Activated CD8-positive, alpha-beta memory T cell treated with anti-CD3 and anti-CD28 coated beads for 4 hours (primary cell): ENCODE measurements around the gene FOSL1.
A peak's percentile ranks its signal among the peaks of the same experiment; 100 is the strongest.

Experiments used
- DNase-seq, 2 donors: peaks; one replicate each; pipeline ENCODE4 v3.0.0-alpha.2; 2020; ENCODE audit warnings: low read depth in 2 of 2

Gene FOSL1

DNA sequence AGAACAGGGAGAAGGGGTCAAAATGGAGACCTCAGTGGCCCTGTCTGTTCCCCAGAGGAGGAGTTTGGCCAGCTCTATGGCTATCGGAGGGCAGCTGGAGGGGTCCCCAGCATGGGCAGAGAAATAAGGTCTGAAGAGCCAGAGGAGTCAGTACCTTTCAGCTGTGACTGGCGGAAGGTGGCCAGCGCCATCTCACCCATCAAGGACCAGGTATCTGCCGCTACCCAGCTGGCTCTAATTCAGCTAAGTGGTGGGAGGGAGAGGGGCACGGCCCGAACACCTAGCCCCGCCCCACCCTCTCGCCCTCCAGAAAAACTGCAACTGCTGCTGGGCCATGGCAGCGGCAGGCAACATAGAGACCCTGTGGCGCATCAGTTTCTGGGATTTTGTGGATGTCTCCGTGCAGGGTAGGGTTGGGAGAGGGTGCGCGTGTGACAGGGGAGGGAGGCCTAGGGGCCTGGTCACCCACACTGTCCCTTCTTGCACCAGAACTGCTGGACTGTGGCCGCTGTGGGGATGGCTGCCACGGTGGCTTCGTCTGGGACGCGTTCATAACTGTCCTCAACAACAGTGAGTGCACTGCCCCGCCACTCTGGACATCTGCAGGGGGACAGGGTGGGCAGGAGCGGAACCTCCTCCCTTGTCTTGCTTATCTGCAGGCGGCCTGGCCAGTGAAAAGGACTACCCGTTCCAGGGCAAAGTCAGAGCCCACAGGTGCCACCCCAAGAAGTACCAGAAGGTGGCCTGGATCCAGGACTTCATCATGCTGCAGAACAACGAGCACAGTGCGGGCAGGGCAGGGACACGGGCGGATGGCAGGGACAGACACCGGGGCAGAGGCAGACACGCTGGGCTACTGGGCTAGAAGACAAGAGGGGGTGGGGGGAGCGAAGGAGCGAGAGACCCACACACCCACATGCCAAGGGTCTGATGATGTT lies 17.8 kb downstream of the FOSL1 start:
- no peak for DNase-seq

DNA sequence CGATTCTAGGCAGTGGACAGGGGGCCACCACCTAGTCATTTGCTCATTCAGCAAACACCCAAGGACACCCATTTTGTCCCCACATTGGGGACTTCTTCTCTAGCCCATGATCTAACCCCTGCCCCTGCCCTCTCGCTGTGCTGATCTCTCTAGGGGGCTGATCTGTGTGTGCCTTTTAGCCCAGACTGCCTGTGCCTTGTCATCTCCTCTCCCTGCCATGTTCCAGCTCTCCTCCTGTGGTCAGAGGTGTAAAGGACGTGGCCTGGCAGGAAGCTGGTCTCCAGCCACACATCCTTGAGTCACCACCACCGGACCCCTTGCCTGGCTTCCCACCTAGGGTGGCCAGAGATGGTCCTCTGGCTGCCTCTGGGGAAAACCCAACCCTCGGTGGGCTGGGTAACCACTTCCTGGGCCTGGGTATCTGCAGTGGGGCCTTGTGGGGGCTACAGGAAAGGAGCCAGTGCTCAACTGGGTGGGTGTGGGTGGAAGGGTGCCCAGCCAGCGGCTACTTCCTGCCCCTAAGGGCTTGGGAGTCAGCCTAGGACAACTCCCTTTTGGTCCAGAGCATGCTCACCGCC lies 19.3 kb downstream of the FOSL1 start:
- DNase-seq, result no peak

DNA sequence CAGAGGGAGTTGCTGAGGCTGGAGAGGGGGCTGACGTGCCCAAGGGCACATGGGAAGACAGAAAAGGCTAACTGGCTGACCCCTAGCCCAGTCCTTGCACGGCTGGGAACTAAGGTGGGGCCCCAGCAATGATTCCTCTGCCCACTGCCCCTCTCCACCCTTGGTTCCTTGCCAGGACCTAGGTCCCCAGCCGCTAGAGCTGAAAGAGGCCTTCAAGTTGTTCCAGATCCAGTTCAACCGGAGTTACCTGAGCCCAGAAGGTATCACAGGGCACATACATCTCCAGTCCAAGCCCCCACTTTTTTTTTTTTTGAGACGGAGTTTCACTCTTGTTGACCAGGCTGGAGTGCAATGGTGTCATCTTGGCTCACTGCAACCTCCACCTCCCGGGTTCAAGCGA lies 20.2 kb downstream of the FOSL1 start:
- DNase-seq, result no peak

DNA sequence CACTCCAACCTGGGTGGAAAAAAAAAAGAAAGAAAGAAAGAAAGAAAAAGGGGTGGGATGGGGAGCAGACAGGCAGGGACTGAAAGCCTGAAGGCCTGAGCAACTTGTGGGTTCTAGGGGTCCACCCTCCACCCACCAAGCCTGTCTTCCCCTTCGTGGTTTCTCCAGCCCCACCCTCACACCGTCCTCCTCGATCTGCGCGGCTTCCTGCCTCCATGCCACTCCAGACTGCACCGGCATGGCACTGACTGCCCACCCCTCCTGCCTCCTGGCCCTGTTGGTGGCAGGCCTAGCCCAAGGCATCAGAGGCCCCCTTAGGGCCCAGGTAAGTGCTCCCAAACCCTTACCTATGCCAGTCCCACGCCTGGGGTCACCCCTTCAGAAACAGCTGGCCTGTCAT lies 20.6 kb downstream of the FOSL1 start, which contains the start of gene CTSW:
Gene CTSW, plus strand, starts transcription at position 221 of the 400 bp plus-strand sequence. Its CDS starts 18 bp downstream, at position 239.
- no peak for DNase-seq

DNA sequence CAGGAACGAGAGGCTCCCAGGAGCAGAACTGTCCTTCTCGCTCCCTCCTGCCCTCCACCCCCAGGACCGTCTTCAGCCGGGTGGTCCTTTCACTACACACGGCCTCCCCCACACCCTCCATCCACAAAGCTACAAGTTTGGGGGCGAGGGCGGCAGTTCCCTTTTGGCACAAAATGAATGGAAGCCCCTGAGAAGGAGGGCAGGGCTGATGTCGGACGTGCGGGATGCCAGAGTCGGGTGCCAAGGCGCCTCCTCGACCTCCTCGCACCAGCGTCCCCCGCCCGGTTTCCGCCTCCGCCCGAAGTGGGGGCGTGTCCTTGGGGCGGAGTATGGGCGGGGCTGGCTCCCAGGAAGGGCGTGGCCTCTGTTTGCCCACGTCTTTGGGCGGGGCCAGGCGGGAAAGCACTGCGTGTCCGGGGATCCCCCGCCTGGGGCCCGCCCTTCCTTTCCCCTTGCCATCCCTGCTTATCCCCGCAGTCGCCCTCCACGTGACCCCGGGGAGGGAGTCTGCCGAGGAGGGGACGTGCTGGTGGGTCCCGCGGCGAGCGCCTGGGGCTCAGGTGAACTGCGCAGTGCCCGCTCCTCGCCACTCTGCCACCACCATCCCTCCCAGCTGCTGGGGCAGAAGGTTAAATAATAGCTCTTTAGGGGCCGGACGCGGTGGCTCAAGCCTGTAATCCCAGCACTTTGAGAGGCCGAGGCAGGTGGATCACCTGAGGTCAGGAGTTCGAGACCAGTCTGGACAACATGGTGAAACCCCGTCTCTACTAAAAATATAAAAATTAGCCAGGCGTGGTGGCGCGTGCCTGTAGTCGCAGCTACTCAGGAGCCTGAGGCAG lies 26.7 kb downstream of the FOSL1 start:
- peak; percentile 87 to 93 for DNase-seq

DNA sequence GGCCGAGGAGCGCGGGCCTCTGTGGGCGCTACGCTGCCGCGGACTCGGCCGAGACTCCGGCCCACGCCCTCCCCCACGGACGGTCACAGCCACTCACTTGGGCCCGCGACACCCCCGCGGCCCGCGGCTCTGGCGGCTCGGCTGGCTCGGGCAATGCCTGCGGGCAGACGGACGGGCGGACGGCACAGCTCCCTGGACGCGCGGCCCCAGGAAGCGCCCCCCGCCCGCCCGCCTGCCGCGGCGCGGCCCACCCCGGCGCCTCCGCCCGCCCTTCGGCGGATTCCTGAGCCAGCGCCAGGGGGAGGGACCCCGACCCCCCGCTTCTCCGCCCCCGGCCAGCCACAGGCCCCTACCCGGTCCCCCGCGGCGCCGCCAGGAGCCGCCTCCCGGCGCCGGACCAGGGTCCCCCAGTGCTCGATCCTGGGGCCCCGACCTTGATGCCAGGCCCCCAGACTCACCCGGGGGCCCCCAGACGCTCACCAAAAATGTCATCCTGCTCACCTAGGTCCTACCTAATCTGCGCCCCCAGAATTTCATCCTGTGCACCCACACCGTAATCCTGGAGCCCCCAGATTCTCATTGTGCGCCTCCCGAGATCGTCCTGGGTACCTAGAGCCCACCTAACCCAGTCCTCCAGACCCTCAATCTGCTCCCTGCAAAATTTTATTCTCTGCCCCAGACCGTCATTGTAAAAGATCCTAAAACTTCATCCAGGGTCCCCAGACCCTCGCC lies 27.4 kb downstream of the FOSL1 start, which contains the start of gene EFEMP2:
Gene EFEMP2, minus strand, starts transcription at position 215 of the 732 bp plus-strand sequence. CDS start 446 bp downstream, outside the sequence.
- no peak for DNase-seq

DNA sequence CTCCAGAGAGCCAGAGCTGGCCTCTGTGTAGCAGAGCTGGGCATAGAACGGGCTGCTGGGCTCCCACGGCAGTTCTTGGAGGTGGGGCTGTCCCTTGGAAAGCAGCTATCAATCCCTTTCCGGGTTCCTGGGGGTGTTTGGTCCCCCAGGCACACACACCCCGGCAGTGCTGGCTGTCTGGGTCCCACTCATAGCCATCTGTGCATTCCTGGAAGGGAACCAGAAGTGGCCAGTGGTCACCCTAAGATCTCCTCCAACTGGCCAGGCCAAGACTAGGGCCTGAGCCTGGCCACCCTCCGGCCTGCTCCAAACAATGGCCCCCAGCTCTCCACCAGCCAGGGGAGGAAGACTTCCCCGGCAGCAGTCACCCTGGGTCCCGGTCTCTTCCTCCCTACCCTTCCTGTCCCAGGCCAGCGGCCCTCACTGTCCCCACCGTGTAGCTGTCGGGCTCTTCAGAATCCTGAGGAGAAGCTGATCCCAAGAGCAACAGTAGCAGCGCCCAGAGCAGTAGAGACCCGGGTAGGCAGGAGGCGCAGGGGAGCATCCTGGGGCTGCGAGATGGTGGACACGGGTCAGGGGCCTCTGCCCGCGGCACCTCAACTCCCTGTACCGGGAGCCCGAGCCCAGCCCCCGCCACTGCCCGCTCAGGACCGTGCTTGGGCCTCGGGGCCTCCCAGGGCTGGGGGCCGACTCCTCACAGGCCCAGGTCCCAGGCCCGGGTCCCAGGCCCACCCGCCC lies 28.2 kb downstream of the FOSL1 start:
- DNase-seq, result no peak

DNA sequence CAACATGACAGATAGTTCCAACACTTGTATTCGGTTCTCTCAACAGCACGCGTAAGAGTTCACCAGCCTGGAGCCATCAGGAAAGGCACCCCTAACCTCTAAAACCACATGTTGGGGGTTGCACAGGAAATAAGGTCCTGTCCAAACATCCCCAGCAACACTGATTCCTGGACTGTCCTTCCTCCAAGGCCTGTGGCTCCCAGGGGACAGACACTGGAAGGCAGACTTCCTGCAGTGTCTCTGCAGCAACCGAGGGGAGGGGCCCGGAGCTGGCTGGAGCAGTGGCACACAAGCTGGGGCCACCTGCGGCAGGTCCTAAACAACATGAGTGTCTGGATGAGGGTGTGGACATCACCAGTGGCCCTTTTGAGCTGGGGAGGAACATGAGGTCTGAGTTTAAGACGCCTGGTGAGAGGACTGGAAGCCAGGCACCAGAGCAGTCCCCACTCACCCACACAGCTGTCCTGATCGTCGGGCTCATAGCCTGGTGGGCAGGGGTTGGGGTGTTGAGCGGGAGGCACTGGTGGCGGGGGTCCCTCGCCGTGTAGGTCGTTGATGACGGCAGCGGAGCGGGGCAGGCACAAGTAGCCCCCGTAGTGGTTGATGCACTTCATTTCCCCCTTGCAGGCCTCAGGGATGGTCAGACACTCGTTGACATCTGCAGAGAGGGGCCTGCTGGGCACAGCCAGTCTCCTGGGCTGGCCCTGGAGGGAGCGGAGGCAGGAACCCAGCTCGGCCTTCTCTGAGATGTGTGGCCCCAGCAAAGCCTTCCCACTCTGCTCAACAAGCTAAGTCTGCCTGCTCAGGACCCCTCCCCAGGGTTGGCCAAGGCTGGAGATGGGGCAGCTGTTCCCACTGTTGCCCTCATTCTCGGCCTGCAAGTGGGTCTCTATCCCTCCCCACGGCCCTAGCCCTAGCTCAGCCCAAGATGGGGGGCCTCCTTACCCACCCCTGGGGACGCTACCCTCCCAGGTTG lies 29.2 kb downstream of the FOSL1 start:
- DNase-seq, result no peak

DNA sequence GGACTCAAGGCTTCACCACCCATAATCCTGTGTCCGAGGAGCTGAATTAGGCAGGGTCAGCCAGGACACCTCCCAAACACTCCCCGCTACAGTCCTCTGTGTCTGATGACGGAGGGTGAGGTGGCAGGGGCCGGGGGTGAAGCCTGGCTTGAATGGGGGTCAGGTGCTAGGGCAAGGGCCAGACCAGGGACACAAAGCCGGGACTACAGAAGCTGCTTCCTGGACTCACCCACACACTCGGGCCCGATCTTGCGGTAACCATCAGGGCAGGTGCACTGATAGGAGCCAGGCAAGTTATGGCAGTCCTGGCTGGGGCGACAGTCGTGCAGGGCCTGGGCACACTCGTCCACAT lies 29.9 kb downstream of the FOSL1 start:
- DNase-seq, result no peak

DNA sequence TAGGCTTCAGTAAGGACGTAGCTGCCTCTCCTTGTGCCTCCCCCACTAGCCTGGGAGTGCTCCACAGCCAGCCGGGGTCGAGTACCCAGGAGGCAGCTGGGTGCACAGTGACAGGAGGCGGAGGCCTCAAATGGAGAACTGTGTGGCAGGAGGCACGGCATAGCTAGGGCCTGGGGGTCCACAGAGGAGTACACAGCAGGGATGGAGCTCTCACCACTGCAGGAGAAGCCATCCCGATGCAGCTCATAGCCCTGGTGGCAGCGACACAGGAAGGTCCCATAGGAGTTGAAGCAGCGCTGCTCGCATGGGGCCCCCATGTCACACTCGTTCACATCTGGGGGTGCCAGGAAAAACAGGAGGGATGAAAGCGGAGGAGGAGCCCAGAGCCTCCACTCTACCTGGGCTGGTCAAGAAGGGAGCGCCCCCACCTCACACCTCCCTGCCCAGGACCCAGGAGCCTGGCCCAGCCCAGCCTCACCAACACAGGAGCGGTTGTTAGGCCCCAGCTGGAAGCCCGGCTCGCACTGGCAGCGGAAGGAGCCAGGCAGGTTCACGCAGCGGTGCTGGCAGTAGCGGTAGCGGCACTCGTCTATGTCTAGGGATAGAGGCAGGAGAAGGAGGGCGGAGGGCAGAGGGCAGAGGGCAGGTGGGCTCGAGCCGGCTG lies 30.4 kb downstream of the FOSL1 start:
- DNase-seq, result no peak

DNA sequence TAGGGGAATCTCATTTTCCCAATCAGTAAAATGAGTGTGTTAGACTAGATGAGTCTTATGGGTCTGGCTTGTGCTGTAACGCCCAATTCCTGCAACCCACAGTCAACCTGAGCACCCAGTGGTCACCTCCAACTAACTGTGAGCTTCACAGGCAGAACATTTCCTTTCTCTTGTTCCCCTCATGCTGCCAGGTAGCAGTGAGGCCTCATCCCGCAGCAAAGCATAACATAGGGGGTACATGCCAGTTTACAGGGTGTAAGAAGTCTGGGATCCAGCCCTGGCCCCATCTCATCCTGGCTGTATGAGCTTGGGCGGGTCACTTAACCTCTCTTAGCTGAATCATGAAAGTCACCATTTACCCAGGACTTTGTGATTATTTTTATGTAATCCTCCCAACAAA lies 31.3 kb downstream of the FOSL1 start:
- no peak for DNase-seq

DNA sequence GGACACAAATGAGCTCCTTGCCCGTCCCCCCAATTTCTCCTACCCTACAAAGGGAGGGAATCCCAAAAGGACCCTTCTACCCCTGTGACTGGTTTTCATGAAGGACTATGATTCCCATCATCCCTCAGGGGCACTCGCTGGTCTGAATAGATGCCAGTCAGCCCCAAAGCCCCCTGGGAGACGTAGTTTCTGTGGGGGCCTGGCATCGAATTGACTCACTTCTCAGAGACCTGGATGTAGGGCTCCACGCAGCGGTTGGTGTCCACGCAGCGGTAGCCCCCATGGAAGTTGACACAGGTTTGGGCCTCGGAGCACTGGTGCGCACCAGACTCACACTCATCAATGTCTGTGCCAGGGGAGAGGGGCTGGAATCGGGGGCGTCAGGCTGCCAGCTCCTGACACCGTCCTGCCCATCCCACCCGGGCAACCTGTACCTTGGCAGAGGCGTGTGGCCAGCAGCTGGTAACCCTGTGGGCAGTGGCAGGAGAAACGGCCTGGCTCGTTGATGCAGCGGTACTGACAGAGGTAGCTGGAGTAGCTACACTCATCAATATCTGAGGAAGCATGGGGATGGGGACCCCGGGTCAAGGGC lies 32.0 kb downstream of the FOSL1 start:
- DNase-seq, result no peak

DNA sequence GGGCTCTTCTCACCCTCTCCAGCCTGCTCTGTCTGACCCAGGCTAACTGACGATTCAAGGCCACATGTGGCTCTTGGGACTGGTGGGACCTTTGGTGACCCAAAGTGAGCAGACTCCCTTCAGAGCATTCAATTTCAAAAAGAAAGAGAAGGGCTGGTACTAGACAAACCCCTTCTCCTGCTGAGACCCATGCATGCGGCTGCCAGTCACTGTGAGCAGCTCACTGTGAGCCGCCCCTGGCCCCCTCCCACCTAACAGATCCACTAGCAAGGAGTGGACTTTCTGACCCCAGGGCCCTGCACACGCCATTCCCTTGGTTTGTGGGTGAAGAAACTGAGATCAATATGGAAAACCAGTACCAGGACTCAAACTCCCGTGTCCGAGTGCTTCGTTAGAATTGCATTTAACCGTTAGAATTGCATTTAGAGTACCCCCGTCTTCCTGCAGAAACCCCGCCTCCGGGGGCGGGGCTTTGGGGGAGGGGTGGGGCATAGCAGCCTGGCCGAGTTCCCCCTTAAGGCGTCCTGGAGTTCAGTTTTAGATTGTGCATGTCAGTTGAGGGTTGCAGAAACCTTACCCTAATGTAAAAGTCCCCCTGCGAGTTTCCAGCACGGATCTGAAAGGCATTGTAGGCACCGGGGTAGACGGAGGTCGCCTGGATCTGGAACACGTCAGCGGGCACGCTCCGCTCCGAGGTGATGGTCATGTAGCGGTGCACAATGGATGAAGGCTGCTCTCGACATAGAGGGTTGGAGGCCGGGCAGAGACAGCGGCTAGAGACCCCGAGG lies 32.7 kb downstream of the FOSL1 start:
- no peak for DNase-seq

DNA sequence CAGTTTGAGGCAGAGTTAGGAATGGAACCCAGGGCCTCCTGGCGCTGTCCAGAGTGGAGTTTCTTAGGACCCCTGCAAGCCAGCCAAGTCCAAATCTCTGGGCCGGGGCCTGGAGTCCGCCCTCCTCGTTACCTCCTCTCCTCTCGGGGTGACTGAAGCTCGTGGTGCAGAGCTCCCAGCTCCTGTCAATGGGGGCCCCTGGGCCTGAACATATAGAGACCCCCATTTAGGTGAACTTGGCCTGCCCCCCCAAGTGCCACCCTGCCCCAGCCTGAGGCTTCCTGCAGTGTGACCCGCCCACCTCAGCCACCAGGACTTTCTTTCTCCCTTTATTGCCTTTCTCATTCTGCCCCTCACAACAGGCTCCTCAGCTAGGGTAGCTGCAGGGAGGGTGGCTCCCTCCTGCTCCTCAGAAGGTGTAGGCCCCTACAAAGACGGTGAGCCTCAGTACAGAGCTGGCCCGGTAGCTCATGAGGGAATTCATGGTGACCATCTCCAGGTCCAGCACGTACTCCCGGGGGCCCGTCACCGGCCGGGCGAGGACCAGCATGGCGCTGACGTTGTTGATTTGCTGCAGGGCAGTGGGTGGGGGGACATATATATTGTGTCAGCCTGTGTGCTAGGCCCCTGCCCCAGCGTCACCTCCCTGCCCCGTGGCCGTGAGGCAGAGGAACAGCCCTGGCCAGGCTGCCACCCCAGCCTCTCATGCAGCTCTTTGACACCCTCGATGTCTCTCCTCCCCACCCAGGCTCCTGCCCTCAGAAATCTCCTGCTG lies 33.5 kb downstream of the FOSL1 start:
- DNase-seq, result no peak

DNA sequence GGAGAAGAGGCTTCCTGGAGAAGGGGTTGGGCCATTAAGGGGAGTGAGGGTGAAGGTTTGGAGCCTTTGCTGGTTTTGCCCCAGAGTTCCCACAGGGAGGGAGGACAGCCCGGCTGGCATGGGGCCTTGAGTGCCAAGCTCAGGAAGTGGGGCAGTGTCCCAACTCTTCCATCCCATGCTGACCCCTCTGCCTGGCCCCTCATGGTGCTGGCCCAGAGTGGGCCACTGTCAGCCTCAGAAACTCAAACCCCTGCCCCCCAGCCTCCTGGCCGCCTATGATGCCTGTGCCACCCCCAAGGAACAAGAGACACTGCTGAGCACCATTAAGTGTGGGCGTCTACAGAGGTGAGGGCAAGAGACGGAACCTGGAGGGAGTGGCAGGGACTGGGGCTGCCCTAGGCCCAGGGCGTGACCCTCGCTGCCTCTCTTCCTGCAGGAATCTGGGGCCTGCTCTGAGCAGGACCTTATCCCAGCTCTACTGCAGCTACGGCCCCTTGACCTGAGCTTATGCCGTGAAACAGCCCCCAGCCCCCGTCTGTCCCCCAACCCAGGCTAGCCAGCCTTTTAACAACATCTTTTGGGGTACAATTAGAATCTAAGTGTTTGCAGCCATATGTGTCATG lies 34.5 kb downstream of the FOSL1 start:
- no peak for DNase-seq

DNA sequence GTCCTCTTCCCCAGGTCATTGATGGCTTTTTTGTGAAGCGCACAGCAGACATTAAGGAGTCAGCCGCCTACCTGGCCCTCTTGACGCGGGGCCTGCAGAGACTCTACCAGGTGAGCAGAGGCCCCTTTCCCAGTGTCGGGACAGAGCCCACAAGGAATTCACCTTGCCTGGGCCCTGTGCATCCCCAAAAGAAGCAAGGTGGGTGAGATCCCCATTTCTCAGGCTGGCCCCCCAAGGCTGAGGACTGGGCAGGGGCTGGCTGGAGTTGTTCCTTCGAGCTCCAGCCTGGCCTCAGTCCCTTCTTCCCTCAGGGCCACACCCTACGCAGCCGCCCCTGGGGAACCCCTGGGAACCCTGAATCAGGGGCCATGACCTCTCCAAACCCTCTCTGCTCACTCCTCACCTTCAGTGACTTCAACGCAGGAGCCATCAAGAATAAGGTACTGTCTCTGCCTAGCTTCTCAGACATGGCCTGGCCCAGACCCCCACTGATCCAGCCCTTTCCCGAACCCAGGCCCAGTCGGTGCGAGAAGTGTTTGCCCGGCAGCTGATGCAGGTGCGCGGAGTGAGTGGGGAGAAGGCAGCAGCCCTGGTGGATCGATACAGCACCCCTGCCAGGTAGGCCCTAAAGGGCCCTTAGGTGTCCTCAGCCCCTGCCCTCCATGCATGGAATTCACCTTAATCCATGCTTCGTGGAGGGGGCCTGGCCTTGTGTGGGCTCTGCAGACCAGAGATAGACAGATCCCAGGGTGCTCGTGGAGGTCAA lies 35.3 kb downstream of the FOSL1 start:
- DNase-seq, result no peak
